Measurements from ENCODE around the gene OTOGL. TPM values are rescaled to one million over a fixed set of nuclear protein-coding genes. Genes with fewer than 3 reads are reported as not detected.

The OTOGL gene
- total and polyA plus RNA-seq, 4 donors: 0.20 to 0.62 (median 0.54) TPM; not detected in 1

DNA sequence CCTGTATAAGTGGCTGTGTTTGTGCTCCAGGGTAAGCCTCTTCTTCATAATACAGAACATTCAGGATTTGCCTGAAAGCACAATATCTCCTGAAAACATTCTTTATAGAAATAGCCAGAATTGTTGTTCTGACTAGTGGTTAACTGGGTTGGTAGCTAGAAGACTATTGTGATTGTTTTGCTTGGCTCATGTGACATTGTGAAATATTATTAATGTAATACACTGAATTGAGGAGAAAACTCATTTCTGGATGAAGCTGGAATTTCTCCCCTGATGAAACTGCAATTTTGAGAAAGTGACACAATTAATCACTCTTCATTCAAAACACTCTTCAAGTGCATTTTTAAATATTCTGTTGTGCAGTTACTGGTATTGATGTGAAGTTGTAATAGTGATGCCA, 172.4 kb downstream of the OTOGL start:
- no peaks in the 10 kb centered on the region for H3K36me3 ChIP-seq (ENCODE audit: control insufficient read depth in 1 of 2, insufficient read depth in 2 of 2, low read length in 1 of 2)
- intact Hi-C loops (cut with DNase I): loop anchor here (2.0 to 10.0 kb wide), 6 partner anchors 79 to 867 kb away; no protein-coding TSS in a partner anchor
- ATAC-seq (ENCODE audit: low FRiP score): no peak
- DNase-seq: no peak
- no peaks in the 10 kb centered on the region for H3K4me1 ChIP-seq (ENCODE audit: control insufficient read depth in 1 of 2, insufficient read depth in 2 of 2, low read length in 2 of 2)
- no peak overlapping the region for H3K4me3 ChIP-seq (ENCODE audit: low read length in 2 of 2)
- no peaks in the 10 kb centered on the region for H3K27me3 ChIP-seq (ENCODE audit: control insufficient read depth in 1 of 2, insufficient read depth in 2 of 2, low read length in 1 of 2)
- no peaks in the 10 kb centered on the region for H3K9me3 ChIP-seq (ENCODE audit: control insufficient read depth, low read length)
- no peak overlapping the region for H3K27ac ChIP-seq (ENCODE audit: low read depth in 1 of 2, low read length in 2 of 2)

DNA sequence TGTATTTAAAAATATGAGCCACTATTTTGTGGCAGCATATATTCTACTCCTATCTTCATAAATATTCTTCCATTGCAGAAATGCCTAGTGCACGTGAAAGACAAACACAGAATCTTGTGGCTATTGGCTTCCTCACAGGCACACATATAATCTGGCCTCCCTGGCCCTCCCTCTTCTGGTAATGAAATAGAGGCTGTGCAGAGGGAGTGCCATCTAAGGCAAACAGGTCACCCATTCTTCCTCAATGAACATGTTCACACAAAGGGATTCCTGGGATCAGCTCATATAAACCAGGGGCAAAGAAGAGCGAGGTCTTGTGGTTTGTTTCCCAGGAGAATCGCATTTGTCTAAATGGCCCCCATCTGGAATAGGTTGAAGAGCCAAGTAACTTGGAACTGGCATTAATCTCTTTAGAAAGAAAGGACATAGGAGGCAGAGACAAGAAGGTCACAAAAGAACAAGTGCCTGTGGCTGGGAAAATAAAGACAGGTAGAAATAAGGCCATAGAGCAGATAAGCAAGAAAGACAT, 173.1 kb downstream of the OTOGL start:
- DNase-seq: no peak
- ATAC-seq (ENCODE audit: low FRiP score): no peak
- H3K27ac ChIP-seq (ENCODE audit: low read depth in 1 of 2, low read length in 2 of 2): no peak overlapping the region

DNA sequence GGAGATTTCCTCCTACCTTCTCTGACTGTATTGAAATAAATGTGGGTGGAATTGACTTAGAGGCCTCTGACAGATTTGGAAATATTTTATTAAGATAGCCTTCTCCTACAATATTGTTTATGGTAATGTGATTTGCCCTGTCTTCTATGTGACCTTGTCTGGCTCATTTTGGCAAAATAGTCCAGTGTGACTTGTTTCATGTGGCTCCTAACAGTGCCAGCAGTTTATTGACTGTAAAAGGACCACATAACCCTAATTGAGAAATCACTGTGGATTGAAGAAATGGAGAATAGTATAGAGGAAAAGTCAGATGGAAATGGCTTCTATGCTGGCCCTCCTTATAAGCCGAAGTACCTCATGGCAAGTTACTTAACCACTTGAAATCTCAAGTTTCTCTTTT, 173.8 kb downstream of the OTOGL start:
- ATAC-seq (ENCODE audit: low FRiP score) (no peak), DNase-seq (no peak)
- no peaks in the 10 kb centered on the region for H3K36me3 ChIP-seq (ENCODE audit: control insufficient read depth in 1 of 2, insufficient read depth in 2 of 2, low read length in 1 of 2)
- H3K4me3 ChIP-seq (ENCODE audit: low read length in 2 of 2): no peak overlapping the region
- no peaks in the 10 kb centered on the region for H3K4me1 ChIP-seq (ENCODE audit: control insufficient read depth in 1 of 2, insufficient read depth in 2 of 2, low read length in 2 of 2)
- H3K27me3 ChIP-seq (ENCODE audit: control insufficient read depth in 1 of 2, insufficient read depth in 2 of 2, low read length in 1 of 2): no peaks in the 10 kb centered on the region
- no peak overlapping the region for H3K27ac ChIP-seq (ENCODE audit: low read depth in 1 of 2, low read length in 2 of 2)
- 95 to 97% methylated on average over 1 of the region's 1 CpG for WGBS, 2 donors
- intact Hi-C loops (cut with DNase I): loop anchor here (5.0 to 10.0 kb wide), 5 partner anchors 81 to 868 kb away; no protein-coding TSS in a partner anchor
- no peaks in the 10 kb centered on the region for H3K9me3 ChIP-seq (ENCODE audit: control insufficient read depth, low read length)

More for the DNA sequence above, 173.1 kb downstream of the OTOGL start:
- Histone ChIP-seq H3K36me3 (ENCODE audit: control insufficient read depth in 1 of 2, insufficient read depth in 2 of 2, low read length in 1 of 2) (no peaks in the 10 kb centered on the region), H3K27me3 (ENCODE audit: control insufficient read depth in 1 of 2, insufficient read depth in 2 of 2, low read length in 1 of 2) (no peaks in the 10 kb centered on the region), H3K4me3 (ENCODE audit: low read length in 2 of 2) (no peak overlapping the region), H3K9me3 (ENCODE audit: control insufficient read depth, low read length) (no peaks in the 10 kb centered on the region), H3K4me1 (ENCODE audit: control insufficient read depth in 1 of 2, insufficient read depth in 2 of 2, low read length in 2 of 2) (no peaks in the 10 kb centered on the region)
- intact Hi-C loops (cut with DNase I): loop anchor here (5.0 to 10.0 kb wide), 5 partner anchors 80 to 868 kb away; no protein-coding TSS in a partner anchor
- WGBS, 2 donors: 66 to 69% methylated on average over 3 of the region's 3 CpGs

DNA sequence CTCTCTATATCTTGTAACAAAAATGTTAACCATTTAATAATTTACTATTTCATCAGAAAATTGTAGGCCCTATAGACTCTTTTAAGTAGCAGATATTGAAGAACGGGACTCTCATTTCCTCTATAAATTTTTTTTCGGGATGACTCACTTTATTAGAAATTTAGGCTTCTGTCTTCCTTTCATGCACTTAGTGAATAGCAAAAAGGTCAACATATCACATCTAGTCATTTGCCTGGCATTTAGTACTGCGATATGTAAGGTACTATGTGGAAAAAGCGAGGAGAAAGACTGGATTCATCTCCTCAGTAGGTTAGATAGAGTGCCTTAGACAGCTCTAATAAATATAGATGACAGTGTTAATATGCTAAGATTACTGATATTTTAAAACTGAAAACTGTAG, 178.4 kb downstream of the OTOGL start:
- H3K4me1 ChIP-seq (ENCODE audit: control insufficient read depth in 1 of 2, insufficient read depth in 2 of 2, low read length in 2 of 2): no peaks in the 10 kb centered on the region
- no peak for ATAC-seq (ENCODE audit: low FRiP score)
- no peak overlapping the region for H3K4me3 ChIP-seq (ENCODE audit: low read length in 2 of 2)
- no peak for DNase-seq
- no peaks in the 10 kb centered on the region for H3K27me3 ChIP-seq (ENCODE audit: control insufficient read depth in 1 of 2, insufficient read depth in 2 of 2, low read length in 1 of 2)
- intact Hi-C loops (cut with DNase I): loop anchor here (10.0 kb wide), 3 partner anchors 533 to 873 kb away; no protein-coding TSS in a partner anchor
- no peaks in the 10 kb centered on the region for H3K36me3 ChIP-seq (ENCODE audit: control insufficient read depth in 1 of 2, insufficient read depth in 2 of 2, low read length in 1 of 2)
- WGBS, 2 donors: 94 to 96% methylated on average over 4 of the region's 4 CpGs
- no peak overlapping the region for H3K27ac ChIP-seq (ENCODE audit: low read depth in 1 of 2, low read length in 2 of 2)
- no peaks in the 10 kb centered on the region for H3K9me3 ChIP-seq (ENCODE audit: control insufficient read depth, low read length)

DNA sequence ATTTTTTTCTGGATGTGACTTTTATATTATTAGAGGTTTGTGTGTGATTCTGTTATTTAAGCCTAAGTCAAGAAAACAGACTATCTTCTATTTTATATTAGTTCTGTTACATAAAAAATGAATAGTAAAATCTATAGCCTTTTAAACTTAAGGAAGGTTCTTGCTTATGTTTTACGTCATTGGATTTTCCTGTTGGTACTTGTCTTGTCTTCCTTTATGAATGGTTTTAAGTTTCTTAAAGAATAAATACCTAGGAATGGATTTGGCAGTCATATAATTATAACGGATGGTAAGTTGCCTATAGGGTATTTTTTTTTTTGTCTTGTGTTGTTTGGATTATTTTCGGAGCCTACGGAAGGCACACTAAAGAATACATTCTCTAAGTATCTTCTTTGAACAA, 182.9 kb downstream of the OTOGL start:
- no peak for DNase-seq

DNA sequence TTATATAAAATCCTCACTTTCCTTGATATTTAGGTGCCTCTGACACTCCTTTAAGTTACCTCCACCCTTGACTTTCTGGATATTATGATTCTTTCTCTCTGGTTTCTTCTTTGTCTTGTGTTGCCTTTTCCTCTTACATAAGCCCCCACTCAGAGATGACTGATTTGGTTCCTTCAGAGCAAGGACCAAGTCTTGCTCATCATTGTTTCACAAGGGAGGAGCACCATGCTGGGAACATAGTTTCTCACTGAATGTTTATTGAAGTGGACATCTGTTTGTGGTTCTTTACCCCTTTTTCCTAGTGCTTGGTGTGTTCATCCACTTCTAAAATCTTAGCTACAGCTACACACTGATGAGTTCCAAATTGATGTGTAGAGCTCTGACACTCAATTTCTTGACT, 183.4 kb downstream of the OTOGL start:
- H3K27me3 ChIP-seq (ENCODE audit: control insufficient read depth in 1 of 2, insufficient read depth in 2 of 2, low read length in 1 of 2): no peaks in the 10 kb centered on the region
- no peaks in the 10 kb centered on the region for H3K36me3 ChIP-seq (ENCODE audit: control insufficient read depth in 1 of 2, insufficient read depth in 2 of 2, low read length in 1 of 2)
- no peaks in the 10 kb centered on the region for H3K9me3 ChIP-seq (ENCODE audit: control insufficient read depth, low read length)
- intact Hi-C loops (cut with DNase I): no loop called here
- no peaks in the 10 kb centered on the region for H3K4me1 ChIP-seq (ENCODE audit: control insufficient read depth in 1 of 2, insufficient read depth in 2 of 2, low read length in 2 of 2)
- DNase-seq: no peak
- no peak overlapping the region for H3K27ac ChIP-seq (ENCODE audit: low read depth in 1 of 2, low read length in 2 of 2)
- no peak overlapping the region for H3K4me3 ChIP-seq (ENCODE audit: low read length in 2 of 2)
- no peak for ATAC-seq (ENCODE audit: low FRiP score)

More for the DNA sequence above, 182.9 kb downstream of the OTOGL start:
- Histone ChIP-seq H3K4me3 (ENCODE audit: low read length in 2 of 2) (no peak overlapping the region), H3K27ac (ENCODE audit: low read depth in 1 of 2, low read length in 2 of 2) (no peak overlapping the region), H3K36me3 (ENCODE audit: control insufficient read depth in 1 of 2, insufficient read depth in 2 of 2, low read length in 1 of 2) (no peaks in the 10 kb centered on the region), H3K4me1 (ENCODE audit: control insufficient read depth in 1 of 2, insufficient read depth in 2 of 2, low read length in 2 of 2) (no peaks in the 10 kb centered on the region), H3K9me3 (ENCODE audit: control insufficient read depth, low read length) (no peaks in the 10 kb centered on the region), H3K27me3 (ENCODE audit: control insufficient read depth in 1 of 2, insufficient read depth in 2 of 2, low read length in 1 of 2) (no peaks in the 10 kb centered on the region)
- ATAC-seq (ENCODE audit: low FRiP score): no peak
- intact Hi-C loops (cut with DNase I): no loop called here
- WGBS, 2 donors: 54 to 65% methylated on average over 4 of the region's 4 CpGs

DNA sequence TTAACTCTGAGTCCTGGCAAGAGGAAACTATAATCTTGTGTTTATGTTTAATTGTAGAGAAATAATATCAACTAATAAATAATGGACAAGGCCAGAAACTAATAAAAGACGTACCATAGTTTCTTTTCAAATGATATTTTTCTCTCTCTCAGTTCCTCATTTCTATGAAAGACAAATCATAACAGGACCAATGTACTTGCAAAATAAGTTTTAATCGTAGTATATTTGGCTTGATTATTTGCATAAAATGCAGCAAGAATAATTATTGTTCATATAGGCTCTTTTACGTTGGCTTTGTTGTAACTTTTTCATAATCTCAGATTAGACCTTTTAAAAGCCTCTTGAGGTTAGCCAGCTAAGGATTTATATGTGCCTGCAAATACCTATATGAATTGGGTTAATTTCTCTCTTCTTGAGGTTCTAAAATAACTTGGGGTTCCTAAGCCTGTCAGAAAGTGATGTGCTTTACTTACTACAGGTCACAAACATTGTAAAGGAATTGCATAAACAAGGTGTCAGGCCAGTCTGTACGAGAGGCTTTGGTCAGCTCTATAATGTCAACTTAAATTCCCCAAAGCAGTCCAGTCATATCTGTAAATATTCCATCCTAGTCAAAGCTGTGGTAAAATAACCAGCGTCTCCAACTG, 191.9 kb downstream of the OTOGL start:
- no peak for ATAC-seq (ENCODE audit: low FRiP score)
- Histone ChIP-seq H3K36me3 (ENCODE audit: control insufficient read depth in 1 of 2, insufficient read depth in 2 of 2, low read length in 1 of 2) (no peaks in the 10 kb centered on the region), H3K27ac (ENCODE audit: low read depth in 1 of 2, low read length in 2 of 2) (no peak overlapping the region), H3K27me3 (ENCODE audit: control insufficient read depth in 1 of 2, insufficient read depth in 2 of 2, low read length in 1 of 2) (no peaks in the 10 kb centered on the region), H3K4me1 (ENCODE audit: control insufficient read depth in 1 of 2, insufficient read depth in 2 of 2, low read length in 2 of 2) (no peaks in the 10 kb centered on the region), H3K9me3 (ENCODE audit: control insufficient read depth, low read length) (no peaks in the 10 kb centered on the region), H3K4me3 (ENCODE audit: low read length in 2 of 2) (no peak overlapping the region)
- WGBS, 2 donors: 41 to 44% methylated on average over 5 of the region's 5 CpGs
- intact Hi-C loops (cut with DNase I): no loop called here
- no peak for DNase-seq

DNA sequence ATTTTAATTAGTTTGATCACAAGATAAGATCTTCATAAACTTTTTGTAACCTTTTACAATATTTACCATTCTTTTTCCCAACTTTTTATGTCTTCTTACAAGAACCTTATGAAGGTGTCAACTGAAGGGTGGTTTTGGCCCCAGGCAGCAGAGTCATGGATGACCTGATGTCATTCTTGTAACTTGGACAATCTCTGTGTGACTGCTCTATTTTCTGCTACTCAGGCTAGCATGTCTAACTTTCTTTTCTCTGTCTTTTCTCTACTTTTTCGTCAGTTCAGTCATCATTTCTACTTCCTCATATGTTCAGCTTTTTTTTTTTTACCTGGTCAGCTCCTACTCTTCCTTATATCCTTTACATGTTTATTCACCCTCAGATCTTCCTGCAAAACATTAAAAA, 194.0 kb downstream of the OTOGL start:
- no peak for DNase-seq
- intact Hi-C loops (cut with DNase I): no loop called here
- WGBS, 2 donors: 85 to 88% methylated on average over 1 of the region's 1 CpG
- no peaks in the 10 kb centered on the region for H3K4me1 ChIP-seq (ENCODE audit: control insufficient read depth in 1 of 2, insufficient read depth in 2 of 2, low read length in 2 of 2)
- no peak for ATAC-seq (ENCODE audit: low FRiP score)
- no peak overlapping the region for H3K27ac ChIP-seq (ENCODE audit: low read depth in 1 of 2, low read length in 2 of 2)
- no peak overlapping the region for H3K4me3 ChIP-seq (ENCODE audit: low read length in 2 of 2)
- H3K9me3 ChIP-seq (ENCODE audit: control insufficient read depth, low read length): no peaks in the 10 kb centered on the region
- no peaks in the 10 kb centered on the region for H3K27me3 ChIP-seq (ENCODE audit: control insufficient read depth in 1 of 2, insufficient read depth in 2 of 2, low read length in 1 of 2)
- H3K36me3 ChIP-seq (ENCODE audit: control insufficient read depth in 1 of 2, insufficient read depth in 2 of 2, low read length in 1 of 2): no peaks in the 10 kb centered on the region

DNA sequence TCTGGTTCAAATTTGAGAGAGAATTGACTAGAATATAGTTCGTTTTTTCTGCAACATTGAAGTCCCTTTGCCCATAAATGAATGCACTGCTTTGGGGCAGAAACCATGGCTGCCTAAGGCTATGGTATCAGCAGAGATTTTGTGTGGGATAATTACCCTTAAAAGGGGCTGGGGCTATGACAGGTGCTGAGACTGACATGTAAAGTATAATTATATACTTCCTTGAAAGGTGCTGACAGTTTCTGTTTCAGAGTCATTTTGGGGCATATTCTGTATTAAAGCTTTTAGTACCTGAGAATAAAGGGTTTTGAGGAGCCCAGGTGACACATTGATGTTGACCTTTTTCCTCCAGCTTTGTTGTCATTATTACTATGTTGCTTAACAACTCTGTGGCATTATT, 194.4 kb downstream of the OTOGL start:
- ATAC-seq (ENCODE audit: low FRiP score) (no peak), DNase-seq (no peak)
- Histone ChIP-seq H3K27ac (ENCODE audit: low read depth in 1 of 2, low read length in 2 of 2) (no peak overlapping the region), H3K4me1 (ENCODE audit: control insufficient read depth in 1 of 2, insufficient read depth in 2 of 2, low read length in 2 of 2) (no peaks in the 10 kb centered on the region), H3K36me3 (ENCODE audit: control insufficient read depth in 1 of 2, insufficient read depth in 2 of 2, low read length in 1 of 2) (no peaks in the 10 kb centered on the region), H3K4me3 (ENCODE audit: low read length in 2 of 2) (no peak overlapping the region), H3K9me3 (ENCODE audit: control insufficient read depth, low read length) (no peaks in the 10 kb centered on the region), H3K27me3 (ENCODE audit: control insufficient read depth in 1 of 2, insufficient read depth in 2 of 2, low read length in 1 of 2) (no peaks in the 10 kb centered on the region)
- 52 to 57% methylated on average over 1 of the region's 1 CpG for WGBS, 2 donors
- intact Hi-C loops (cut with DNase I): no loop called here

All from aorta (tissue), 5 donors.